ENCODE results near the gene PHKB.

DNA sequence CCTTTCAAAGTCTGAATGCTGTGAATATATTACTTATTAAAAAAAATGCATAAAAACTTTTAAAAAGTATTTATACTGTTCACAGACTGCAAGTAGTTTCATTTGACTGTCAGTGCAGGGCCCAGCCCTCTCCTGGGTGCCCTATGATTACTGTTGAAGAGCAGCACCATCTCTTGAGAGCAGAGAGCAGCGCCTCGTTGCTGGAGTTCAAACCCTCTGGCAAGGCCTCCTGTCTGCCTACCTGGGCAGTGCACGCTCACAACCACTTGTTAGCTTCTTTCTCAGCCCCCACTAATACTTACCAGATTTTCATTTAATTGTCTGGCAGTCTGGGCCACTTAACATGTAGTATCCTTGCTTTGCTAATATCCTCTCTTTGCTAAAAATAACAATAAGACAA, 233.4 kb downstream of the PHKB start:
- TF ChIP-seq POLR2A (IDR thresholded peaks at IDR 0.05), result no peak
- TF ChIP-seq CTCF (IDR thresholded peaks at IDR 0.05), result no peak

All from gastroesophageal sphincter (tissue), 3 donors.